Panc1 (cell line): Measurements from ENCODE around the gene MEX3D. TPM values are rescaled to one million over a fixed set of nuclear protein-coding genes. Genes with fewer than 3 reads are reported as not detected.
A peak's percentile ranks its signal among the peaks of the same experiment; 100 is the strongest.

Experiments
- ATAC-seq: fragments of 200-7000 bp; cut with Tn5 transposase; 2 replicates; pipeline ENCODE4 v1.9.1; 2020; ENCODE audit warnings: mild to moderate bottlenecking, moderate library complexity
- BruUV-seq: library from RNA; stranded (reverse); fragments of 400-500 nt; replicated peaks from 2 replicates; lab custom pipeline; 2021; lab: Mats Ljungman, UMichigan
- CTCF ChIA-PET: fragments of 300-600 bp; sonication (Branson Sonifier 250); formaldehyde crosslinking; loops from one replicate; lab custom pipeline; 2022; ENCODE audit warnings: antibody characterized with exemption; lab: Charles Lee
- POLR2A ChIA-PET: fragments of 300-600 bp; sonication (Branson Sonifier 250); formaldehyde crosslinking; loops from one replicate; lab custom pipeline; 2022; ENCODE audit warnings: antibody characterized with exemption; lab: Charles Lee
- DNase-seq: peaks from one replicate; pipeline ENCODE4 v3.0.0-alpha.2; 2010; ENCODE audit warnings: low read depth, low spot score
- H3K27ac ChIP-seq: 2 replicates; pipeline ENCODE4 v1.5.1; 2011; ENCODE audit warnings: mild to moderate bottlenecking, low read length, inconsistent platforms
- H3K27me3 ChIP-seq: fragments of 200-500 bp; sonication (Bioruptor generic); 2 replicates; pipeline ENCODE4 v1.6.0; 2014; ENCODE audit warnings: low read length, inconsistent platforms; ENCODE audit not compliant: control insufficient read depth, insufficient read depth
- H3K36me3 ChIP-seq: fragments of 200-500 bp; sonication (Bioruptor generic); 2 replicates; pipeline ENCODE4 v1.5.1; 2014; ENCODE audit warnings: inconsistent platforms, mild to moderate bottlenecking, low read length, moderate library complexity; ENCODE audit not compliant: control insufficient read depth, insufficient read depth
- H3K4me1 ChIP-seq: 2 replicates; pipeline ENCODE4 v1.5.1; 2011; ENCODE audit warnings: inconsistent platforms, mild to moderate bottlenecking, low read length, moderate library complexity; ENCODE audit not compliant: control insufficient read depth, insufficient read depth
- H3K4me3 ChIP-seq, 2 experiments: 2 replicates each; pipeline ENCODE4 v1.5.1; 2011 to 2012; ENCODE audit warnings: low read depth in 2 of 2, low read length in 2 of 2, mild to moderate bottlenecking in 2 of 2, inconsistent platforms in 1 of 2, moderate library complexity in 1 of 2
- H3K9me3 ChIP-seq: fragments of 200-500 bp; sonication (Bioruptor generic); 2 replicates; pipeline ENCODE4 v1.5.1; 2014; ENCODE audit warnings: low read depth, mild to moderate bottlenecking, inconsistent platforms, low read length, moderate library complexity; ENCODE audit not compliant: control insufficient read depth, insufficient read depth
- CTCF ChIP-seq: fragments of 450-650 bp; IDR thresholded peaks from 2 replicates; pipeline ENCODE4 v1.5.1; 2017; ENCODE audit warnings: mild to moderate bottlenecking
- POLR2AphosphoS5 ChIP-seq: IDR thresholded peaks from 2 replicates; pipeline ENCODE4 v1.6.1; 2012; ENCODE audit warnings: mild to moderate bottlenecking, low read depth, low read length, moderate library complexity
- REST ChIP-seq, 2 experiments: IDR thresholded peaks; 2 replicates each; pipeline ENCODE4 v1.6.1; 2011 to 2012; ENCODE audit warnings: low read depth in 2 of 2, control low read depth in 1 of 2, low read length in 1 of 2, mild to moderate bottlenecking in 1 of 2, moderate library complexity in 1 of 2; ENCODE audit not compliant: insufficient read depth in 1 of 2
- SIN3A ChIP-seq: IDR thresholded peaks from 2 replicates; pipeline ENCODE4 v1.6.1; 2012; ENCODE audit warnings: low read depth, mild to moderate bottlenecking, low read length, moderate library complexity, borderline replicate concordance; ENCODE audit not compliant: insufficient read depth
- TCF7L2 ChIP-seq: IDR thresholded peaks from 2 replicates; pipeline ENCODE4 v1.6.1; 2011; ENCODE audit warnings: mild to moderate bottlenecking, low read depth, low read length, inconsistent platforms
- in situ Hi-C: cut with HindIII; loops from 2 replicates; pipeline ENCODE4 v1.10.0; 2016; ENCODE audit warnings: low sequenced_read_pairs, low pct_unique_long_range_greater_than_20kb
- intact Hi-C: fragments of 100-400 bp; cut with micrococcal nuclease; formaldehyde crosslinking; loops from one replicate; pipeline ENCODE4 v1.10.0; 2022; ENCODE audit not compliant: unreplicated experiment
- total RNA-seq: library from RNA; stranded (reverse); gene quantifications from one replicate; pipeline ENCODE4 v1.2.1, GENCODE V29; 2021; ENCODE audit not compliant: unreplicated experiment

The MEX3D gene
- total RNA-seq, 1 experiment from 2014 or later, result 73.7 TPM

- in situ Hi-C loops, result no loop called here
- DNase-seq (no peak), ATAC-seq (no peak)
- no peaks in the 10 kb centered on the region for H3K4me1 ChIP-seq
- CTCF ChIA-PET, result no interaction called here
- TF ChIP-seq REST (IDR thresholded peaks at IDR 0.05; ENCODE audit: insufficient read depth in 1 of 2, low read depth in 2 of 2, low read length in 1 of 2) (no peak), CTCF (no peak), SIN3A (no peak), TCF7L2 (no peak), POLR2AphosphoS5 (no peak)
- BruUV-seq, result no TSS peak
- intact Hi-C loops, result no loop called here
- POLR2A ChIA-PET, result interaction anchor here (0.7 kb wide), 1 partner anchor 71 kb away, joined by 6 read pairs; no protein-coding TSS in a partner anchor
- no peak overlapping the region for H3K27ac ChIP-seq
- no peaks in the 10 kb centered on the region for H3K9me3 ChIP-seq
- H3K27me3 ChIP-seq, result no peaks in the 10 kb centered on the region
- no peak overlapping the region for H3K4me3 ChIP-seq
- peaks cover 2% of the 10 kb centered on the region; the same call in 1 of the 2 replicates for H3K36me3 ChIP-seq
Measured at GRCh38 chr19:1514295-1514661, 53.8 kb downstream of the MEX3D start.

GRCh38 chr19:1513499-1514294 lies 54.4 kb downstream of the MEX3D start:
- Histone ChIP-seq H3K36me3 (peaks cover 2% of the 10 kb centered on the region; the same call in 1 of the 2 replicates), H3K4me3 (peak overlapping the region; percentile 54 to 63), H3K27ac (no peak overlapping the region), H3K4me1 (no peaks in the 10 kb centered on the region), H3K27me3 (no peaks in the 10 kb centered on the region), H3K9me3 (no peaks in the 10 kb centered on the region)
- in situ Hi-C loops (no loop called here), intact Hi-C loops (no loop called here)
- no TSS peak for BruUV-seq
- POLR2A ChIA-PET, result no interaction called here
- no peak for DNase-seq
- TF ChIP-seq TCF7L2 (no peak), CTCF (peak; percentile 88)
- CTCF ChIA-PET, result no interaction called here
- peak; percentile 73 for ATAC-seq
